Measurements from ENCODE around the gene AK9.
A peak's percentile ranks its signal among the peaks of the same experiment; 100 is the strongest.

The AK9 gene

DNA sequence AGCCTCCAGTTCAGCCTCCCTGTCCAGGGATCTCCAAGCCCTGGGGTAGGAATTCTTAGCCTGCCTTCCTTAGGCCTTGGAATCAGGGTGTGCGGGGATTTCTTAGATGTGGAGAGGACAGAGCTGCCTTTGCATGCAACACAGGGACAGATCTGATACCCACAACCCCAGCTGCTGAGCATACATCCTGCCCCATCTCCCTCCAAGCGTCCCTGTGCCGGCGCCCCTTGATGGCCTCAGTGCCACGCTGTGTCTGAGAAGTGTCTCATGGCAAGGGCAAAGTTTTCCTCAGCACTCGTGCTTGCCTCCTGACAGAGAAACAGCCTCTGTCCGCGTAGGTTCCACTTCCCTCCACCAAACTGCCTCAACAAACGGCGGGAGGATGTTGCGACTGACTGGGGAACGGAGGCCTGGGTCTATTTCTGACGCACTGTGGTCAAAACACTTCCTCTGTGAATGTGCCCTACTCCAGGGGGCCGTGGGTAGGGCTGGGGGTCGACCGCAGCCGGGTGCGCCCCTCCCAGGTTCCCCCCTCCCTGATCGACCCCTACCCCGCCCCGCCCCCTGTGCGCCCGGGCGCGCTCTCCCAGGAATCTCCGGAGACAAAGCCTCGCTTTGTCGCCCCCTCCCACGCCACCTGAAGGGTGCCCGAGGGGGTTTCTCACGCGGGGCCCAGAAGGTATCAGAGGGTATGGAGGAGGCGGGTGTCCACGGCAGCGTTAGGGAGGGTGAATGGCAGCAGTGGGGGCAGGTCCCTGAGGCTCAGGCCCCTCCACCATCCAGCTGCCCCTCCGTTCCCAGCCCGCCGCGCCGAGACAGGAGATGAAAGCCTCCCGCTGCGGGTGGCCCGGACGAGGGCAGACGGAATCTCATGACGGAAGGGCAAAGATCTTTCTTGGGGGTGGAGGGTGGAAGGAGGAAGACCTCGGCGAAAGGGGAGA is 236.2 kb downstream of the AK9 start:
- peak; percentile 75 for DNase-seq

DNA sequence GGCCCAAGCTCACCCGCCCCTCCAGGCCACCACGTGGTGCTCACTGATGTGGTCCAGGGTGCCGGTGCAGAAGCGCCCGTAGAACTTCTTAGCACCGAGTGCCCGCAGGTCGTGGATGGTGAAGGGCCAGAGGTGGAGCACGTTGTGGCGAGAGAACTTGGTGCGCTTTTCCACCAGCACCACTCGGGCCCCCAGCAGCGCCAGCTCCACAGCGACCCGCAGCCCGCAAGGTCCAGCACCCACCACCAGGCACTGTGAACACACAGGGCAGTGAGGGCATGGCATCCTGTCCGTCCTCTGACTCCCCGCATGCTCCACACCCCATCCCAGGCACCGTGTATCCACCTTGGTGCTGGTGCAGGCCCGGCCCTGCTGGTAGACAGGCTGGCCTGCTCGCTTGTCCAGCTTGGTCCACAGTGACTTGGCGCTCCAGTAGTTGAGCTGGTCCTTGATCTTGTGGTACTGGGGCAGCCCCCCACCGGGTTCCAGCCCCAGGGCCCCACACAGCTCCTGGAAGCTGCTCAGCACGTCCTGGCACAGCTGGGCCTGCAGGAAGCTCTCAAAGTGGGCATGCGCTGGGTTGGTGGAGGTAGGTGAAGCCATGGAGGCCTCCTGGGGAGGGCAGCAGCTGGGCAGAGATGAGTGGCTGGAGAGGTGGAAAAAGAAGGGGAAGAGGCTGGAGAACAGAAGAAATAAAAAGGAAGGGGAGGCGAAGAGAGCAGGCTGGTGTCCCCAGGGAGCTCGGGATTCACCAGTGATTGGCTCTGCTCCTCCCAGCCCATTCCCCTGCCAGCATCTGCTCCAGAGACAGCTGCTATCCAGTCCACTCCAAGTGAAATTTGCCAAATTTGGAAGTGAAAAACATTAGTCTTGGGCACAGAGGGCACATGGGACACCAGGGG is 237.2 kb downstream of the AK9 start:
- DNase-seq = no peak

GRCh38 chr6:109453156-109453555 is 237.8 kb downstream of the AK9 start:
- no peak for DNase-seq

DNA sequence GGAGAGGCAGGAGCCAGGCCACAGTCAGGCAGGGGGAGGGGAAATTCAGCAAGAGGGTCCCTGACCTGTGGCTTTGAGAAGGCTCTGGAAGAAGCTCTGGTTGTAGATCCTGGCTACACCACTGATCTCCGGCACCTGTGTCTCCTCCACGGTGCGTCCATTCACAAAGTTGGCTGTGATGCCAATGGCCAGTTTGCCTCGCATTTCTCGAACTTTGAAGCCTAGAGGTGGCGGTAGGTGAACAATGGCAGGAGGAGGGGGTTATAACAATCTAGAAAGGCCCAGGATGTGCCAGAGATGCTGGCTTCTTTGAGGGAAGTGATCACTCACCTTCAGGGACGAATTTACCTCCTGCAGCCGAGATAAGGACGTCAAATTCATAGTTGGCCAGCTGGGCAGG is 238.8 kb downstream of the AK9 start:
- no peak for DNase-seq

GRCh38 chr6:109451376-109451775 is 239.6 kb downstream of the AK9 start:
- DNase-seq = no peak

DNA sequence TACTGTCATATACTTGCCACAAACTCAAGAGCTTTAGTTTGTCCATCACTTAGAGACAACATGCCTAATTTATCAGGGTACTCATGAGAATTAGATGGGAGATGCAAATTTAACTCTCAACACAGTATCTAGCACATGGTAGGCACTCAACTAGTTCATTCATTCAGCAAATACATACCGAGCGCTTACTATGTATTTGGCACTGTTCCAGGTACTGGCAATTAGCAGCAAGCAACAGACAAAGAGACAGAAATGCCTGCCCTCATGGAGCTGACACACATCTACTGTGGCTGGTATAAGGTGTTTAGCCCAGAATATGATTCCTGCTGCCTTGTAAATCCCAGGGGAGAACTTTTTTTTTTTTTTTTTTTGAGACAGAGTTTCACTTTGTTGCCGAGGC is 240.2 kb downstream of the AK9 start:
- DNase-seq = no peak

DNA sequence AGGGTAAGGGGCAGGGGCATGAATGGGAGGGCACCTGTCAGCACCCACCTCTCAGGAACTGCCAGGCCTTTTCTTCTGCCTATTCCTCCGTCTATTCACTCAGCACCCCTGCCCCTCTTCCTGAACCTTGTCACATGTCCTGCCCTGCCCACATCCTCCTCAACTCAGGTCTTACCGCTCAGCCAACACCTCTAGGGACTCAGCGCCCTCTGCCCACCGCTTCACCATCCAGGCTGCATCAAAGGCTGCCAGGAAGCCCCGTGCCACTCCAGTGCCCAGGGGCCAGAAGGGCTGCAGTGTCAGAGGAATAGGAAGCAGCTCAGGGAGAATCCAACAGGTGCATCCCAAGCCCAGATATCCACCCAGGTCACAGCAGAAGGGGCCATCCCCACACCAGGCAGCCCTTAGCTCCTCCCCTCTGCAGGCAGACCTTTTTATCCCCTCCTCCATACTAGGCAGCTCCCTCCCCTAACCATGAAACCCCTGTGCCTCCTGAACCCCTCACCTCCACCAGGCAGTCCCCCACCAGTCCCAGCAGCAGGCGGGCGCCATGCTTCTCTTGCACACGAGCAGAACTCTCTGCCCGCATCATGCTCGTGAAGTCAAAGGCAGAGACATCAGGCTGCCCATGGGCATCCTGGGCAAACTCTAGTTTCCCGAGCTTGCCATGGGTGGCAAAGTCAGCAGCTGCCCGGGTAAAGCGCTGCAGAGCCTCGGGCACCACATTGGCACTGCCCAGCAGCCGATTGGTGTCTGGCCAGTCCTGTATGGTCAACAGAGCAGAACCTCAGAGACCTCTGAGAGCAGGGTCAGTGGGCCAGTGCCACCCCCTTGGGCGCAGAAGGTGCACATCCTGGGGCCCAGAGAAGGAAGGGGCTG is 241.0 kb downstream of the AK9 start:
- no peak for DNase-seq

DNA sequence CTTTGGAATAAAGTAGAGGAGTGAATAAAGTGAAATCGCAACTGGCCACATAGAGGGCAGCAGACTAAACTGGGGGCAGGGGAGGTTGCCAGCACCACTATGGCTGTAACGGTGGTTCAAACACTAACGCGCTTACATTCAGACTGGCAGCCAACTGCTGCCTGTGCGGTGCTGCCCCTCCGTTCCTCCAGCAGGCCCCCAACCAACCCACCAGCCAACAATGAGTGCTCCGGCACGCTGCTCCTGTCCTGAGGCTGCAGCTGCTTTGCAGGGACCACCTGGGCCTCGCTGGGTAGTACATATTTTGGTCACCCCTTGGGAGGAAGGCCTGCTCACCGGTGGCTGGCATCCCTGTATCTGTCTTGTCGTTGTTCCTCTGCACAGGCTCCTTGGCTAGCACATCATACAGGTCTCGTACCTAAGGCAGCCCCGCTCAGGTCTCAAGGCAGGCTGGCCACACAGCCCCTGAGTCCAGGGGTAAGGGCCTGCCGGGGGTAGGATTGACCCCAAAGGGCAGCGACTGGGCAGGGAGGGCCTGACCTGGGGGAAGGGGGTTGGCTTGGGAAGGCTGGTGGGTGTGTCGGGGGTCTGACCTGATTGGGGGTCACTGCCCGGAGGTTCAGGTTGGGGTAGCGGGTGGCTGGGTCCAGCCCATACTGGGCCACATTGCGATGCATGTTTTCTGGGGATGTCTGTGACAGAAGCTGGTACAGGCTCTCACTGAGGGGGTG is 241.8 kb downstream of the AK9 start:
- DNase-seq = no peak

- DNase-seq = no peak
These were observed 242.4 kb downstream of the AK9 start for GRCh38 chr6:109448615-109449014.

GRCh38 chr6:109447878-109448555 is 243.0 kb downstream of the AK9 start:
- DNase-seq = no peak

GRCh38 chr6:109447087-109447486 is 243.9 kb downstream of the AK9 start:
- DNase-seq = no peak

DNA sequence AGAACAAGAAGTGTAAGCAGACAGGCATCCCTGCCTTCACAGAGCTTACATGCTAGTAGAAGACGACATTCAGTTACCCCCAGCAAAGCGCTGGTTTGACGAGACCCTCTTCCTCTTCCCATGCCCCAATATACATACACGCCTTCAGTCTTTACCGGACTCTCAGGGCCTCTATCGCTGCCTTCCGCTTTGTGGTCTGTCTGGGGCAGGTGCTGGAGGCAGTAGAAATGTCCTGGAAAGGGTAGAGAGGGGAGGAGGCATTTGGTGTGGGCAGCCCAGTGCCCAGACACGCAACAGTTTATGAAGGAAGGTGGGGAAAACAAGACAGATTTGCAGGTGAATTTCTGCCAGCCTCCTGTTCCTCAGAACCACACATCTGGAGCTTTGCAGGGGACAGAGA is 244.5 kb downstream of the AK9 start:
- no peak for DNase-seq

DNA sequence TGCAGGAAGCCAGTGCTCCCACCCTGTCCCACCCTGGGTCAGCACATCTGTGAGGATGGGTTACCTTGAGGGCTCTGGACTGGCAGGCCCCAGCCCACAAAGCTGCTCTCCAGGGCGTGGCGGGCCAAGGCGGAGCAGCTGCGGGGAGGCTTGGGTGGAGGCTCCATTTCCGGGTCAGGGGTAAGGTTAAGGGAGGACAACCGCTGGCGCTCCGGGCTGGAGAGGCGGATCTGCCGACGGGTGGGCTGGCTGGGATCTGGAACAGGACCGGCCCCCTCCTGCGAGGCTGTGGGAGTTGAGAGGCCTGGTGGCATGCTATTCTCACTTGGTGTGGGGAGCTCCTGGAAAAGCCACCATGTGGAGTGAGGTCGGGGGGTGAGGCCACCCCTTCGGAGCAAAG is 244.9 kb downstream of the AK9 start:
- no peak for DNase-seq

DNA sequence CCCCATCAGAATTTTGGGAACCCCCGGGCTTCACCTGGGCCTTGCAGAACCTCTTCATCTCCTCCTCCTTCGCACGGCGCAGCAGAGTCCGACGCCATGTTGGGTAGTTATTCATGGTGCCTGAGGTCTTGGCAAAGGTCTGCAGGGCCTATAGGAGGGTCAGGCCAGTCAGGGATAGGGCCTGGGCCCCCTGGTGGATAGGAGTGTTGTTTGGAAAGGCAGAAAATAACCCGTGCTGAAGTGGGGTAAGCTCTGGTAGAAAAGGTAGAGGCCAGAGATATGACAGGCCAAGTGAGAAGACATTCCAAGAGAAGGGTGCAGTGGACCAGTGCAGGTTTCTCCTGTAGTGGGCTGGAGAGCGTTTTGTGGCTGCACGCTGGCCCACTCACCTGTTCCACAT is 245.6 kb downstream of the AK9 start:
- DNase-seq = no peak

- no peak for DNase-seq
These were observed 247.5 kb downstream of the AK9 start for GRCh38 chr6:109443425-109443950.
